ENCODE data around the gene AOPEP.

DNA sequence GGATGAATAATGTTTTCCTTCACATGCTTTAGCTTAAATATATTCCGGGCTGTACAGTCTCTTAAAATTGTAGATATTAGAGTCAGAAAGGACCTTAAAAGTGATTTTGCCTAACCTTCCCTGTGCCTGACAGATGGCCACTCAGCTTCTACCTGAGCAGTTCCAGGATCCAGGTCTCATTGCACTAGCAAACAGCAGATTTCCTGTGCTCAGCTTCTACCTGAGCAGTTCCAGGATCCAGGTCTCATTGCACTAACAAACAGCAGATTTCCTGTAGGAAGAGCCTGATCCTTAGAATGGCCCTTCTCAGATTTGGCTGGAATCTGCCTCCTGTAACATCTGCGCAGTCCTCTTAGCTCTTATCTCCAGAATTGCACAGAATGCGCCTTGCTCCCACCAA lies 219.8 kb downstream of the AOPEP start:
- TF ChIP-seq EZH2 (IDR thresholded peaks at IDR 0.05; ENCODE audit: borderline replicate concordance, low read depth, low read length, severe bottlenecking) (no peak), POLR2A (IDR thresholded peaks at IDR 0.05; ENCODE audit: low read depth, low read length) (no peak)
- TF ChIP-seq, protein P1, sequence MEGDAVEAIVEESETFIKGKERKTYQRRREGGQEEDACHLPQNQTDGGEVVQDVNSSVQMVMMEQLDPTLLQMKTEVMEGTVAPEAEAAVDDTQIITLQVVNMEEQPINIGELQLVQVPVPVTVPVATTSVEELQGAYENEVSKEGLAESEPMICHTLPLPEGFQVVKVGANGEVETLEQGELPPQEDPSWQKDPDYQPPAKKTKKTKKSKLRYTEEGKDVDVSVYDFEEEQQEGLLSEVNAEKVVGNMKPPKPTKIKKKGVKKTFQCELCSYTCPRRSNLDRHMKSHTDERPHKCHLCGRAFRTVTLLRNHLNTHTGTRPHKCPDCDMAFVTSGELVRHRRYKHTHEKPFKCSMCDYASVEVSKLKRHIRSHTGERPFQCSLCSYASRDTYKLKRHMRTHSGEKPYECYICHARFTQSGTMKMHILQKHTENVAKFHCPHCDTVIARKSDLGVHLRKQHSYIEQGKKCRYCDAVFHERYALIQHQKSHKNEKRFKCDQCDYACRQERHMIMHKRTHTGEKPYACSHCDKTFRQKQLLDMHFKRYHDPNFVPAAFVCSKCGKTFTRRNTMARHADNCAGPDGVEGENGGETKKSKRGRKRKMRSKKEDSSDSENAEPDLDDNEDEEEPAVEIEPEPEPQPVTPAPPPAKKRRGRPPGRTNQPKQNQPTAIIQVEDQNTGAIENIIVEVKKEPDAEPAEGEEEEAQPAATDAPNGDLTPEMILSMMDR (IDR thresholded peaks at IDR 0.05; ENCODE audit: extremely low read depth in 1 of 2, insufficient read depth in 1 of 2, low read depth in 1 of 2, low read length in 2 of 2): no peak

Measured in endothelial cell of umbilical vein (primary cell).